Heart left ventricle (tissue), 16 donors: ENCODE data around the gene ZNF320. TPM values are rescaled to one million over a fixed set of nuclear protein-coding genes. Genes with fewer than 3 reads are reported as not detected.
A peak's percentile ranks its signal among the peaks of the same experiment; 100 is the strongest.

Source experiments
- ATAC-seq, 4 donors: fragments of 200-7000 bp; cut with Tn5 transposase; one replicate each; pipeline ENCODE4 v1.9.1; 2020 to 2022; ENCODE audit warnings: moderate library complexity in 4 of 4, mild to moderate bottlenecking in 3 of 4, moderate number of reproducible peaks in 1 of 4
- DNase-seq, 5 donors: peaks; one replicate each; pipeline ENCODE4 v3.0.0-alpha.2; 2020
- H3K27ac ChIP-seq, 12 donors: fragments of 200-600 bp; sonication (generic) in 4 of 12; one replicate each; pipeline versions ENCODE4 v1.5.0 to v1.8.0; 2016 to 2022; ENCODE audit warnings: mild to moderate bottlenecking in 2 of 12
- H3K27me3 ChIP-seq, 9 donors: fragments of 200-600 bp; sonication (generic) in 2 of 9; one replicate each; pipeline versions ENCODE4 v1.5.1 to v1.8.0; 2016 to 2022; ENCODE audit warnings: mild to moderate bottlenecking in 3 of 9
- H3K36me3 ChIP-seq, 9 donors: fragments of 200-600 bp; sonication (generic) in 2 of 9; one replicate each; pipeline versions ENCODE4 v1.5.0 to v1.8.0; 2018 to 2022; ENCODE audit warnings: mild to moderate bottlenecking in 2 of 9
- H3K4me1 ChIP-seq, 12 donors: fragments of 200-600 bp; sonication (generic) in 4 of 12; one replicate each; pipeline versions ENCODE4 v1.5.0 to v1.8.0; 2016 to 2022; ENCODE audit warnings: mild to moderate bottlenecking in 3 of 12
- H3K4me3 ChIP-seq, 12 donors: fragments of 200-600 bp; sonication (generic) in 4 of 12; one replicate each; pipeline versions ENCODE4 v1.5.0 to v1.8.0; 2017 to 2022; ENCODE audit warnings: mild to moderate bottlenecking in 9 of 12, moderate library complexity in 4 of 12
- H3K9me3 ChIP-seq, 12 donors: fragments of 200-600 bp; sonication (generic) in 4 of 12; one replicate each; pipeline versions ENCODE4 v1.5.0 to v1.8.0; 2016 to 2022; ENCODE audit warnings: mild to moderate bottlenecking in 1 of 12
- CTCF ChIP-seq, 12 donors: fragments of 200-600 bp; sonication (generic) in 4 of 12; IDR thresholded peaks; one replicate each; pipeline versions ENCODE4 v1.5.0 to v1.8.0; 2018 to 2022; ENCODE audit warnings: antibody characterized with exemption in 12 of 12, mild to moderate bottlenecking in 5 of 12
- POLR2A ChIP-seq, 2 donors: fragments of 450-650 bp; IDR thresholded peaks; one replicate each; pipeline ENCODE4 v1.6.1; 2017; ENCODE audit warnings: antibody characterized with exemption in 2 of 2, mild to moderate bottlenecking in 2 of 2, moderate library complexity in 2 of 2
- WGBS, 4 donors: extraction: QIAGEN DNeasy Blood & Tissue Kit in 2 of 4; methylation state at CpG; one replicate each; pipeline versions ENCODE4 v1.1.5 to v1.1.7; 2013 to 2018; 5-methylcytosine and 5-hydroxymethylcytosine counted together
- intact Hi-C, 10 donors: fragments of 100-400 bp; cut with DNase I; formaldehyde crosslinking; loops; one replicate each; pipeline versions ENCODE4 v1.11.1 to v1.14.2; 2022
- polyA plus RNA-seq, 2 donors: library from polyadenylated mRNA; stranded (reverse); fragments of 200-250 nt; gene quantifications; one replicate each; pipeline ENCODE4 v1.2.3, GENCODE V29; 2013
- total RNA-seq, 9 donors: library from RNA; depleted of rRNA in 2 of 9; stranded (reverse); fragments of >200 nt in 2 of 9; fragmentation: NEBNext Ultra II Directional in 3 of 9; extraction: Animal tissue kit (Norgen Biotek cat#: 25700) in 3 of 9; gene quantifications; one replicate each; pipeline versions ENCODE4 v1.1.0 to v1.2.4, GENCODE V29; 2016 to 2023
- donor health status: ischemic (EF 13 %, LVEDD 7.1; RV severe dilation, severe dysfunction).
- donor health status: healthy with polysubstance abuse.
- donor health status: DM: no; HTN: yes; CAD: no.
- donor health status: DM: no; HTN: no; CAD: no.
- donor health status: ischemic (EF 25% LVEDD 6.9; RV normal size, moderate dysfunction).
- donor health status: ischemic (EF 25% LVEDD 5.7; RV mildly dilated, moderate dysfunction).
- donor health status: healthy.
- donor health status: DM: yes; HTN: yes; CAD: no.
- donor health status: ischemic (EF 35%, LVEDD 5.7; RV mildly dilated, moderate dysfunction).
- donor health status: nonischemic (EF 11% LVEDD 7.7; RV severe dilation, severe dysfunction).
- donor health status: DM: yes; HTN: yes; CAD: no.
- donor health status: PGD.
- donor health status: ischemic (EF 29% LVEDD 5.4; RV normal size, mild dysfunction).
- donor health status: nonischemic (EF 23%, LVEDD 6.1; RV moderate dilation, normal function).

The ZNF320 gene
- total and polyA plus RNA-seq, 11 donors = 7.6 to 13.5 (median 9.6) TPM

- DNase-seq (no peak), ATAC-seq (no peak)
- Histone ChIP-seq H3K27me3 (no peaks in the 10 kb centered on the region), H3K4me1 (peaks cover 0 to 26% (median 5%) of the 10 kb centered on the region in 12 donors), H3K9me3 (peaks cover 0 to 32% (median 24%) of the 10 kb centered on the region in 12 donors), H3K4me3 (no peak overlapping the region), H3K27ac (peak overlapping the region in 1 of 12 donors; percentile 22), H3K36me3 (peaks cover 0 to 10% (median 0%) of the 10 kb centered on the region in 9 donors)
- TF ChIP-seq POLR2A (IDR thresholded peaks at IDR 0.05) = no peak
- no peak for TF ChIP-seq CTCF (IDR thresholded peaks at IDR 0.05)
- intact Hi-C loops = loop anchor here in 3 of 10 donors (1.0 to 2.0 kb wide), 2 partner anchors 18 to 19 kb away; partner anchors contain the start of gene ZNF816 (in 3 of the 3)
- 78 to 90% (median 87%) methylated on average over 17 of the region's 17 CpGs for WGBS, 4 donors
Observed at GRCh38 chr19:52943884-52944643, 46.6 kb upstream of the ZNF320 start.

DNA sequence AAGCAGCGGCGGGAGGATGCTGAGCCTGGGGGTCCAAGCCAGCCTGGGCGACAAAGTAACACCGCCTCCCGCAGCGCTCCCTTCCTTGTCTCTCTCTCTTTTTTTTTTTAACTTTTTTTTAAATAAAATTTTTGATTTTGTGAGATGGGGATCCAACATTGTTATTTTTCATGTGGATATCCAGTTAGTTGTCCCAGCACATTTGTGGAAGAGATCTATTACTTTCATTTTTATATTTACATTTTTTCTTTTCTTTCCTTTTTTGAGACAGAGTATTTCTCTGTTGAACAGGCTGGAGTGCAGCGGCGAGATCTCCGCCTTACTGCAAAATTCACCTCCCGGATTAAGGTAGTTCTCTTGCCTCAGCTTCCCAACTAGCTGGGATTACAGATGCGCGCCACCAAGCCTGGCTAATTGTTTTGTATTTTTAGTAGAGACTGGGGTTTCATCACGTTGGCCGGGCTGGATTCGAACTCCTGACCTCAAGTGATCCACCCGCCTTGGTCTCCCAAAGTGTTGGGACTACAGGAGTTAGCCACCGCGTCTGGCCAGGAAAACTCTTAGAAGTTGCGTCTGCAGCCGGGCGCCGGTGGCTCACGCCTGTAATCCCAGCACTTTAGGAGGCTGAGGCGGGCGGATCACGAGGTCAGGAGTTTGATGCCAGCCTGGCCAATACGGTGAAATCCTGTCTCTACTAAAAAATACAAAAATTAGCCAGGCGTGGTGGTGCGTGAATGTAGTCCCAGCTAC, 45.9 kb upstream of the ZNF320 start:
- peaks cover 0 to 3% (median 0%) of the 10 kb centered on the region in 9 donors for H3K36me3 ChIP-seq
- intact Hi-C loops = loop anchor here in 3 of 10 donors (1.0 to 2.0 kb wide), 2 partner anchors 19 kb away; partner anchors contain the start of gene ZNF816 (in 3 of the 3)
- peaks cover 0 to 24% (median 17%) of the 10 kb centered on the region in 12 donors for H3K9me3 ChIP-seq
- ATAC-seq (no peak), DNase-seq (no peak)
- no peaks in the 10 kb centered on the region for H3K27me3 ChIP-seq
- H3K4me3 ChIP-seq = peak overlapping the region; percentile 55 to 89 (median 74)
- WGBS, 4 donors = 62 to 66% (median 62%) methylated on average over 29 of the region's 29 CpGs
- TF ChIP-seq CTCF (IDR thresholded peaks at IDR 0.05) (no peak), POLR2A (IDR thresholded peaks at IDR 0.05) (no peak)
- peak overlapping the region; percentile 36 to 87 (median 64) for H3K27ac ChIP-seq
- H3K4me1 ChIP-seq = peaks cover 0 to 27% (median 5%) of the 10 kb centered on the region in 12 donors

GRCh38 chr19:52942386-52943133, 45.1 kb upstream of the ZNF320 start:
- 0 to 1% (median 1%) methylated on average over 29 to 43 of the region's 43 CpGs for WGBS, 4 donors
- intact Hi-C loops = loop anchor here in 4 of 10 donors (1.0 to 2.0 kb wide), 2 partner anchors 20 kb away; partner anchors contain the start of gene ZNF816 (in 4 of the 4)

More at GRCh38 chr19:52942386-52943133, 45.1 kb upstream of the ZNF320 start:
- H3K9me3 ChIP-seq = peaks cover 0 to 17% (median 9%) of the 10 kb centered on the region in 12 donors
- H3K36me3 ChIP-seq = no peaks in the 10 kb centered on the region
- peak overlapping the region; percentile 55 to 87 (median 77) for H3K27ac ChIP-seq
- peak overlapping the region; percentile 55 to 89 (median 74) for H3K4me3 ChIP-seq
- peak; percentile 89 to 96 (median 93) for DNase-seq
- peaks cover 0 to 27% (median 5%) of the 10 kb centered on the region in 12 donors for H3K4me1 ChIP-seq
- no peaks in the 10 kb centered on the region for H3K27me3 ChIP-seq
- ATAC-seq = peak; percentile 96 to 99 (median 98)
- TF ChIP-seq CTCF (IDR thresholded peaks at IDR 0.05) (peak in 2 of 12 donors; percentile 2 to 6), POLR2A (IDR thresholded peaks at IDR 0.05) (peak in 1 of 2 donors; percentile 83)
